WERI-Rb-1 (cell line): ENCODE results near the gene CD99L2.

Experiments
- DNase-seq: peaks from one replicate; pipeline ENCODE4 v3.0.0-alpha.2; 2020
- H3K27ac ChIP-seq: fragments of 250-450 bp; sonication (Bioruptor Pico); 2 replicates; pipeline ENCODE4 v1.5.1; 2020; ENCODE audit warnings: mild to moderate bottlenecking, moderate library complexity
- H3K27me3 ChIP-seq: fragments of 250-450 bp; sonication (Bioruptor Pico); 2 replicates; pipeline ENCODE4 v1.5.1; 2021; ENCODE audit warnings: mild to moderate bottlenecking, low read depth, moderate library complexity; ENCODE audit not compliant: insufficient read depth, severe bottlenecking
- H3K36me3 ChIP-seq: fragments of 250-450 bp; sonication (Bioruptor Pico); 2 replicates; pipeline ENCODE4 v1.5.1; 2020; ENCODE audit warnings: mild to moderate bottlenecking, moderate library complexity
- H3K4me3 ChIP-seq: 2 replicates; pipeline ENCODE4 v1.5.1; 2011; ENCODE audit warnings: low read depth, mild to moderate bottlenecking, control low read depth, low read length
- H3K9me3 ChIP-seq: fragments of 250-450 bp; sonication (Bioruptor Pico); 2 replicates; pipeline ENCODE4 v1.5.1; 2021; ENCODE audit warnings: mild to moderate bottlenecking, moderate library complexity; ENCODE audit not compliant: severe bottlenecking
- TF ChIP-seq, protein P1 (sequence below): IDR thresholded peaks from 2 replicates; pipeline ENCODE4 v1.5.1; 2011; ENCODE audit warnings: low read depth, mild to moderate bottlenecking, control low read depth, inconsistent platforms, low read length

Gene CD99L2, protein sequence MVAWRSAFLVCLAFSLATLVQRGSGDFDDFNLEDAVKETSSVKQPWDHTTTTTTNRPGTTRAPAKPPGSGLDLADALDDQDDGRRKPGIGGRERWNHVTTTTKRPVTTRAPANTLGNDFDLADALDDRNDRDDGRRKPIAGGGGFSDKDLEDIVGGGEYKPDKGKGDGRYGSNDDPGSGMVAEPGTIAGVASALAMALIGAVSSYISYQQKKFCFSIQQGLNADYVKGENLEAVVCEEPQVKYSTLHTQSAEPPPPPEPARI

DNA sequence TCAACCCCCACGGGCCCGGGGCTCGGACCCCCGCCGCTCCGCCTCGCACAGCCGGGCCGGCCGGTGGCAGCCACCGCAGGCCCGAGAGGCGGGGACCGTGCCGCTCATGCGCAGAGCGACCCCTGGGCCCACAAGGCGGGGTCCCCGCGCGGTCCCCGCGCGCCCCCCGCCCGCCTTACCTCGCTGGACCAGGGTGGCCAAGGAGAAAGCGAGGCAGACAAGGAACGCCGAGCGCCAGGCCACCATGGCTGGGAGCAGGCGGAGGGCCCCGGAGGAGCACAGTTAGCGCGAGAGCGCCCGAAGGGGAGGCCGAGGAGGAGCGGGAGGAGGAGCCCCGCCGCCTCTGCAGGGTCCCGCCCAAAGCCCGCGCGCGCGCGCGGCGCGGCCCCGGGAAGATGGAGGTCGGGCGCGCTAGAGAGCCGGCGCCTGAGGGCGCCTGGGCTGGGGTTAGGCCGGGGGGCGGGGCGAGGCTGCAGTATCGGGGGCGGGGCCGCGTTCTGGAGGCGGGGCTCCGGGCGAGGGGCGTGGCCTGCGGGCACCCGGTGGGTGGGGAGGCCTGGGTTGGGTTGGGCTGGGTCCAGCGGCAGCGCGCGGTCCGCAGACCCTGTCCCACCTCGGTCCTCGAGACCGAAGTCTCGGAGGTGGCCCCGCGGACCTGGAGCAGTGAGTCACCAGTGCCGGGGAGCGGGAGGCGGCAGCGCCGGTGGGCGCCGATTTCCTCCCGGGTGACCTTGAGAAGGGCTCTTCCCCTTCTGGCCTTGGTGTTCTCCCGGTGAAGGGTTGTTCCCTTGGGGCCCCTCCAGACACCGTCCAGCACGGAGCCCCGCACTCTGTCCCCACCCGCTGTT is at the start of gene CD99L2:
Gene CD99L2, minus strand, starts transcription at position 326 of the 848 bp plus-strand sequence. Its CDS starts 80 bp downstream, at position 246.
- no peaks in the 10 kb centered on the region for H3K9me3 ChIP-seq
- peak; percentile 94 for DNase-seq
- TF ChIP-seq, protein P1, sequence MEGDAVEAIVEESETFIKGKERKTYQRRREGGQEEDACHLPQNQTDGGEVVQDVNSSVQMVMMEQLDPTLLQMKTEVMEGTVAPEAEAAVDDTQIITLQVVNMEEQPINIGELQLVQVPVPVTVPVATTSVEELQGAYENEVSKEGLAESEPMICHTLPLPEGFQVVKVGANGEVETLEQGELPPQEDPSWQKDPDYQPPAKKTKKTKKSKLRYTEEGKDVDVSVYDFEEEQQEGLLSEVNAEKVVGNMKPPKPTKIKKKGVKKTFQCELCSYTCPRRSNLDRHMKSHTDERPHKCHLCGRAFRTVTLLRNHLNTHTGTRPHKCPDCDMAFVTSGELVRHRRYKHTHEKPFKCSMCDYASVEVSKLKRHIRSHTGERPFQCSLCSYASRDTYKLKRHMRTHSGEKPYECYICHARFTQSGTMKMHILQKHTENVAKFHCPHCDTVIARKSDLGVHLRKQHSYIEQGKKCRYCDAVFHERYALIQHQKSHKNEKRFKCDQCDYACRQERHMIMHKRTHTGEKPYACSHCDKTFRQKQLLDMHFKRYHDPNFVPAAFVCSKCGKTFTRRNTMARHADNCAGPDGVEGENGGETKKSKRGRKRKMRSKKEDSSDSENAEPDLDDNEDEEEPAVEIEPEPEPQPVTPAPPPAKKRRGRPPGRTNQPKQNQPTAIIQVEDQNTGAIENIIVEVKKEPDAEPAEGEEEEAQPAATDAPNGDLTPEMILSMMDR = no peak
- peaks cover 3% of the 10 kb centered on the region for H3K27me3 ChIP-seq
- peak within 1 kb of the TSS; percentile 81 for H3K4me3 ChIP-seq
- H3K36me3 ChIP-seq = no peaks in the 10 kb centered on the region; the same call in 1 of the 2 replicates
- peak within 1 kb of the TSS; percentile 96 for H3K27ac ChIP-seq

DNA sequence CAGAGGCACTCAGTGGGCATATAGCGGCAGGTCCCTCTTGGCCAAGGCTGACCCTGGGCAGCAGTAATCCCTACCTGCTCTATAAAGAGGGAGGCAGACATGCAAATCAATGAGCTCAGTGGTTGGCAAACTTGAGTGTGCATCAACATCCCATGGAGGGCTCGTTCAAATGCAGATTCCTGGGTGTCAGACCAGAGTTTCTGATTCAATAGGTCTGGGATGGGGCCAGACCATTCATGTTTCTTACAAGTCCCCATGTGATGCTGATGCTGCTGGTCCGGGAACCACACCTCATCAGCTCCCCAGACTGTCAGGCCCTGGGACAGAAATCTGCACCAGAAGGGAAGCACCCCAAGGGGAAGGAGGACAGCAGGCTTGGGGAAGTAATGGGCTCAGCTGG is 45.8 kb upstream of the CD99L2 start:
- no peak for DNase-seq
- TF ChIP-seq, protein P1 = no peak
- H3K9me3 ChIP-seq = no peaks in the 10 kb centered on the region
- peaks cover 17% of the 10 kb centered on the region for H3K27me3 ChIP-seq
- H3K4me3 ChIP-seq = no peak overlapping the region
- no peak overlapping the region for H3K27ac ChIP-seq
- H3K36me3 ChIP-seq = no peaks in the 10 kb centered on the region

DNA sequence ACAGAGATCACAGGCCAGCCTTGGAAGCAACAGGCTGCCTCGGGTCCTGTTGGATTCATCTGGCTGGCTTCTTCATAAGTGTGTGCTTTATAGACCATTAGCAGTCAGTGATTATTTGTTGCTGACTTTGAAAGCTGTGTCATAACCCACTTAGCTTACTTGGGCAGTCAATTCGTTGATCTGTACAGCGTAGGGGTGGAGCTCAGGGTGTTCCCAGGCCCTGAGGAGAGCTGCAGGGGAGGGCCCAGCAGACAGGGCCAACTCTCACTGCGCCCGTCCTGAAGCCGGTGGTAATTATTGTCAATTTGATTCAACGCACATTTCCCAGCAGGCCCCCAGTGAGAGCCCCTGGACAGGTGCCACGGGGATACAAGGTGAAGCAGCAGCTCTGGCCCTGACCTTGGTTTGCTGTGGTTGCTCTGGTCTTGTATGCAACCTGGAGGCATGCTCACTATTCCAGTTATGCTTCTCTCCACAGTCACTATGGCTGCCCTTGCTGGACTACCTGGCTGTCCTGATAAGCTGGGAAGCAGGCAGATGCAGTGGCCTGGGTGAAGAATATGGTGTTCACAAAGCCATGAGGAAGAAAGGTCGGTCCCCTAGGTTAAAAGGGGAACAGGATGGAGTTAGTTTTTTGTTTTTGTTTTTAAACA is 44.6 kb upstream of the CD99L2 start:
- no peak overlapping the region for H3K27ac ChIP-seq
- H3K27me3 ChIP-seq = peaks cover 17% of the 10 kb centered on the region
- no peaks in the 10 kb centered on the region for H3K9me3 ChIP-seq
- TF ChIP-seq, protein P1 = no peak
- H3K4me3 ChIP-seq = no peak overlapping the region
- H3K36me3 ChIP-seq = no peaks in the 10 kb centered on the region
- DNase-seq = no peak

DNA sequence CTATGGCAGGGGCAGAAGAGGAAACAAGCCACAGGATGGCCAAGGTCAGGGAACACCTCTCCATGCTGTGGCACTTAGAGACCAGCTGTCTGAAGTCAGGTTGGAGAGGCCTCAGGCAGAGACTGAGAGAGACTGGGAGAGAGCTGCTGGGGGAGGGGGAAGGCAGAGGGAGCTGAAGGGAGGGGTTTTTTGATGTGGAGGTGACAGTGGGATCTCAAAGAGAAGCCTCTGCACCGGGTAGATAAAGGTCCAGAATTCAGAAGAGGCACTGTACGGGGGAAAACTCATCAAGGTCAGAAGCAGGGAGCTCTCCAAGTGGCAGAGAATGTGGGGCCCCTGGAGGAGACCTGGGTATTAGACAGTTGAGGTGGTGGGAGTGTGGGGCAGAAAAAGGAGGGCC is 43.1 kb upstream of the CD99L2 start:
- DNase-seq = no peak
- Histone ChIP-seq H3K9me3 (peaks cover 9% of the 10 kb centered on the region), H3K27me3 (peaks cover 13% of the 10 kb centered on the region), H3K27ac (no peak overlapping the region), H3K36me3 (no peaks in the 10 kb centered on the region), H3K4me3 (no peak overlapping the region)
- TF ChIP-seq, protein P1 = no peak

DNA sequence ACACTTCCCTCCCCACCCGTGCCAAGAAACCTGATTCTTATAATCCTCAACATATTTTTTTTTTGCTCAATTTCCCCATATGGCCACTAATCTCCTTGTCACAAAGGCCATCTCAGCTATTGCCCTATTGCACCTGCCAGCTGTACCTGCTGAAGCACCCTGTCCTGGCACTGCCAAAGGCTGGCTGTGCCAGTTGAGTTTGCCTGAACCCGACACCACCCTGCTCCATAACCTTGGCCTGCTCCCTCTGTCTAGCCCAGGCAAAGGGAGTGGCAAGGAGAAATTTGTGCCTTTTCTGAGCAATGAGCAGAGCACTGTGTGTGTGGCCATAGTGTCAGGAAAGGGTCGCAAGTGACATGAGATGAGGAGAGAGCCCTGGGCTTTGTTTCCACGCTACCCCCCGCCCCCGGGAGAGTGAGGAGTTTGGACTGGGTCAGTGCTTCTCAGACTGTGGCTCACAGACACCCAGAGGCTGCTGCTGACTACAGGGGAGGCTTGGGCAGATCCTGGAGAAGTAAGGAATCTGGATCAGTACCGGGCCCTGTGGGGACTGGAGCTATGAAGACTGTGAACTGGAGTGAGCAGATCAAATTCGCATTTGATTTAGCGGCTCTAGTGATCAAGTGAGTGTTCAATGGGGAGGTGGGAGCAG is 42.5 kb upstream of the CD99L2 start:
- Histone ChIP-seq H3K4me3 (no peak overlapping the region), H3K36me3 (no peaks in the 10 kb centered on the region), H3K27me3 (peaks cover 10% of the 10 kb centered on the region), H3K9me3 (peaks cover 9% of the 10 kb centered on the region), H3K27ac (no peak overlapping the region)
- DNase-seq = no peak
- TF ChIP-seq, protein P1 = no peak
